ENCODE results near the gene RNF187.

DNA sequence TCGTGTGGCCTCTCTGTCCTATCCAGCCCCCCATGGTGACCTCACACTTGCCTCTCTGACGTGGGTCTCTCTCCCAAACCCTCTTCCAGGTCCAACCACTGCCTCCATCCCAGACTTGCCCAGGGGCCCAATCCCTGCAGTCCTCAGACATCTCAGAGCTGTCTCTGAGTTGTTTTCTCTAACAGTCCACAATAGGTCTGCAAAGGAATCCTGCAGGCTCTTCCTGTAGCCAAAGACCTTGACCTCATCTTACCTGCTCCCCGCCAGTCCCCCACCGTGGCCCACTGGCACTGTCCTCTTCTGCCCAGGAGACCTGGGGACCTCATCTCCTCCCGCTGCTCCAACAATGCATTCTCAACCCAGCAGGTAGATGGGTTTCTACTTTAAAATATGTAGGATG is 10.0 kb downstream of the RNF187 start:
- TF ChIP-seq EZH2 (IDR thresholded peaks at IDR 0.05; ENCODE audit: insufficient read depth, low read length): no peak
- TF ChIP-seq, protein P1, sequence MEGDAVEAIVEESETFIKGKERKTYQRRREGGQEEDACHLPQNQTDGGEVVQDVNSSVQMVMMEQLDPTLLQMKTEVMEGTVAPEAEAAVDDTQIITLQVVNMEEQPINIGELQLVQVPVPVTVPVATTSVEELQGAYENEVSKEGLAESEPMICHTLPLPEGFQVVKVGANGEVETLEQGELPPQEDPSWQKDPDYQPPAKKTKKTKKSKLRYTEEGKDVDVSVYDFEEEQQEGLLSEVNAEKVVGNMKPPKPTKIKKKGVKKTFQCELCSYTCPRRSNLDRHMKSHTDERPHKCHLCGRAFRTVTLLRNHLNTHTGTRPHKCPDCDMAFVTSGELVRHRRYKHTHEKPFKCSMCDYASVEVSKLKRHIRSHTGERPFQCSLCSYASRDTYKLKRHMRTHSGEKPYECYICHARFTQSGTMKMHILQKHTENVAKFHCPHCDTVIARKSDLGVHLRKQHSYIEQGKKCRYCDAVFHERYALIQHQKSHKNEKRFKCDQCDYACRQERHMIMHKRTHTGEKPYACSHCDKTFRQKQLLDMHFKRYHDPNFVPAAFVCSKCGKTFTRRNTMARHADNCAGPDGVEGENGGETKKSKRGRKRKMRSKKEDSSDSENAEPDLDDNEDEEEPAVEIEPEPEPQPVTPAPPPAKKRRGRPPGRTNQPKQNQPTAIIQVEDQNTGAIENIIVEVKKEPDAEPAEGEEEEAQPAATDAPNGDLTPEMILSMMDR (IDR thresholded peaks at IDR 0.05; ENCODE audit: insufficient read depth, low read depth, low read length): no peak

All from astrocyte (in vitro differentiated cells and primary cell).